Astrocyte (in vitro differentiated cells and primary cell): Measurements from ENCODE around the gene REC114.

Experiments
- EZH2 ChIP-seq: IDR thresholded peaks from 2 replicates; pipeline ENCODE4 v1.6.1; 2012; ENCODE audit warnings: mild to moderate bottlenecking, low read length, inconsistent platforms; ENCODE audit not compliant: insufficient read depth
- TF ChIP-seq, protein P1 (sequence below): IDR thresholded peaks from 2 replicates; pipeline ENCODE4 v1.5.1; 2011; ENCODE audit warnings: low read depth, mild to moderate bottlenecking, inconsistent platforms, low read length, moderate library complexity; ENCODE audit not compliant: insufficient read depth

GRCh38 chr15:73583544-73583943 is 140.6 kb downstream of the REC114 start:
- TF ChIP-seq, protein P1, sequence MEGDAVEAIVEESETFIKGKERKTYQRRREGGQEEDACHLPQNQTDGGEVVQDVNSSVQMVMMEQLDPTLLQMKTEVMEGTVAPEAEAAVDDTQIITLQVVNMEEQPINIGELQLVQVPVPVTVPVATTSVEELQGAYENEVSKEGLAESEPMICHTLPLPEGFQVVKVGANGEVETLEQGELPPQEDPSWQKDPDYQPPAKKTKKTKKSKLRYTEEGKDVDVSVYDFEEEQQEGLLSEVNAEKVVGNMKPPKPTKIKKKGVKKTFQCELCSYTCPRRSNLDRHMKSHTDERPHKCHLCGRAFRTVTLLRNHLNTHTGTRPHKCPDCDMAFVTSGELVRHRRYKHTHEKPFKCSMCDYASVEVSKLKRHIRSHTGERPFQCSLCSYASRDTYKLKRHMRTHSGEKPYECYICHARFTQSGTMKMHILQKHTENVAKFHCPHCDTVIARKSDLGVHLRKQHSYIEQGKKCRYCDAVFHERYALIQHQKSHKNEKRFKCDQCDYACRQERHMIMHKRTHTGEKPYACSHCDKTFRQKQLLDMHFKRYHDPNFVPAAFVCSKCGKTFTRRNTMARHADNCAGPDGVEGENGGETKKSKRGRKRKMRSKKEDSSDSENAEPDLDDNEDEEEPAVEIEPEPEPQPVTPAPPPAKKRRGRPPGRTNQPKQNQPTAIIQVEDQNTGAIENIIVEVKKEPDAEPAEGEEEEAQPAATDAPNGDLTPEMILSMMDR, result no peak
- TF ChIP-seq EZH2, result no peak
